Osteoblast (primary cell): ENCODE measurements around the gene DCAF10. TPM values are rescaled to one million over a fixed set of nuclear protein-coding genes. Genes with fewer than 3 reads are reported as not detected.
"Not testable (repeated sequence)": the region's sequence is repeated elsewhere in the genome, so short reads cannot be mapped to it uniquely, and the experiment has no call there.

Experiments used
- DNase-seq: peaks from one replicate; pipeline ENCODE4 v3.0.0; 2011; ENCODE audit warnings: low spot score, mixed read lengths; ENCODE audit not compliant: insufficient read length; ENCODE audit errors: missing footprints
- H2AFZ ChIP-seq: 2 replicates; pipeline ENCODE4 v1.6.0; 2011; ENCODE audit warnings: mild to moderate bottlenecking, low read length
- H3K27ac ChIP-seq: 2 replicates; pipeline ENCODE4 v1.5.1; 2011; ENCODE audit warnings: mild to moderate bottlenecking, low read depth, low read length, moderate library complexity
- H3K27me3 ChIP-seq: 2 replicates; pipeline ENCODE4 v1.6.0; 2012; ENCODE audit warnings: mild to moderate bottlenecking, control low read depth, inconsistent platforms, low read length, moderate library complexity; ENCODE audit not compliant: insufficient read depth
- H3K36me3 ChIP-seq: 2 replicates; pipeline ENCODE4 v1.5.1; 2011; ENCODE audit warnings: mild to moderate bottlenecking, low read length, control low read depth, moderate library complexity; ENCODE audit not compliant: insufficient read depth
- H3K4me1 ChIP-seq: 2 replicates; pipeline ENCODE4 v1.5.1; 2011; ENCODE audit warnings: mild to moderate bottlenecking, low read length, control low read depth, moderate library complexity; ENCODE audit not compliant: insufficient read depth
- H3K4me2 ChIP-seq: 2 replicates; pipeline ENCODE4 v1.6.0; 2011; ENCODE audit warnings: mild to moderate bottlenecking, low read length; ENCODE audit not compliant: insufficient read depth
- H3K4me3 ChIP-seq: fragments of 200-600 bp; sonication (generic); 3 replicates; pipeline ENCODE4 v1.5.1; 2012; ENCODE audit warnings: mild to moderate bottlenecking, low read length, inconsistent platforms; ENCODE audit not compliant: insufficient read depth
- H3K79me2 ChIP-seq: 2 replicates; pipeline ENCODE4 v1.6.0; 2012; ENCODE audit warnings: mild to moderate bottlenecking, low read length, control low read depth, inconsistent platforms; ENCODE audit not compliant: insufficient read depth
- H3K9me3 ChIP-seq: 2 replicates; pipeline ENCODE4 v1.5.1; 2011; ENCODE audit warnings: low read depth, low read length, control low read depth
- H4K20me1 ChIP-seq: 2 replicates; pipeline ENCODE4 v1.6.0; 2012; ENCODE audit warnings: mild to moderate bottlenecking, low read length, control low read depth; ENCODE audit not compliant: insufficient read depth
- CTCF ChIP-seq: IDR thresholded peaks from 2 replicates; pipeline ENCODE4 v1.5.1; 2011; ENCODE audit warnings: mild to moderate bottlenecking, low read depth, low read length, moderate library complexity; ENCODE audit errors: extremely low read depth
- total RNA-seq: library from RNA; depleted of rRNA; stranded (reverse); fragments of >200 nt; gene quantifications from 2 replicates; pipeline ENCODE4 v1.2.3, GENCODE V29; 2012

Gene DCAF10
- total RNA-seq, 1 donor = 30.4 TPM

GRCh38 chr9:37876376-37876775 is 75.8 kb downstream of the DCAF10 start:
- Histone ChIP-seq H3K4me1 (no peaks in the 10 kb centered on the region), H3K4me3 (no peak overlapping the region), H3K36me3 (peaks cover 13% of the 10 kb centered on the region), H3K4me2 (no peak overlapping the region), H3K79me2 (no peaks in the 10 kb centered on the region), H4K20me1 (no peaks in the 10 kb centered on the region), H2AFZ (no peak overlapping the region), H3K9me3 (peaks cover 2% of the 10 kb centered on the region), H3K27me3 (no peaks in the 10 kb centered on the region), H3K27ac (no peak overlapping the region)
- no peak for DNase-seq
- no peak for TF ChIP-seq CTCF

- no peaks in the 10 kb centered on the region for H4K20me1 ChIP-seq
- H3K4me3 ChIP-seq = no peak overlapping the region
- no peak overlapping the region for H2AFZ ChIP-seq
- no peak for DNase-seq
- peaks cover 2% of the 10 kb centered on the region for H3K9me3 ChIP-seq
- no peaks in the 10 kb centered on the region for H3K27me3 ChIP-seq
- no peaks in the 10 kb centered on the region for H3K4me1 ChIP-seq
- no peak overlapping the region for H3K27ac ChIP-seq
- H3K36me3 ChIP-seq = peaks cover 13% of the 10 kb centered on the region
- H3K4me2 ChIP-seq = no peak overlapping the region
- no peak for TF ChIP-seq CTCF
- no peaks in the 10 kb centered on the region for H3K79me2 ChIP-seq
Measured at GRCh38 chr9:37880916-37881479, 80.4 kb downstream of the DCAF10 start.

GRCh38 chr9:37887977-37888583 is 87.5 kb downstream of the DCAF10 start:
- H3K4me3 ChIP-seq, H3K27ac ChIP-seq, H3K4me2 ChIP-seq, H3K9me3 ChIP-seq, H4K20me1 ChIP-seq, DNase-seq, H3K27me3 ChIP-seq, H3K4me1 ChIP-seq, H2AFZ ChIP-seq: not testable (repeated sequence)
- H3K79me2 ChIP-seq = peaks cover 16% of the 10 kb centered on the region
- H3K36me3 ChIP-seq = peaks cover 12% of the 10 kb centered on the region

GRCh38 chr9:37889536-37889935 is 88.9 kb downstream of the DCAF10 start:
- H3K4me3 ChIP-seq = no peak overlapping the region
- peaks cover 7% of the 10 kb centered on the region for H4K20me1 ChIP-seq
- TF ChIP-seq CTCF = no peak
- H3K36me3 ChIP-seq = peaks cover 22% of the 10 kb centered on the region
- no peak overlapping the region for H3K4me2 ChIP-seq
- H2AFZ ChIP-seq = no peak overlapping the region
- no peaks in the 10 kb centered on the region for H3K27me3 ChIP-seq
- H3K9me3 ChIP-seq = no peaks in the 10 kb centered on the region
- H3K4me1 ChIP-seq = no peaks in the 10 kb centered on the region
- H3K27ac ChIP-seq = no peak overlapping the region
- DNase-seq = no peak
- peaks cover 19% of the 10 kb centered on the region for H3K79me2 ChIP-seq

- not testable (repeated sequence) for H3K4me2 ChIP-seq, H3K9me3 ChIP-seq, H3K4me3 ChIP-seq, H4K20me1 ChIP-seq, H2AFZ ChIP-seq, H3K4me1 ChIP-seq, DNase-seq, H3K27ac ChIP-seq, H3K27me3 ChIP-seq
- Histone ChIP-seq H3K79me2 (peaks cover 22% of the 10 kb centered on the region), H3K36me3 (peaks cover 35% of the 10 kb centered on the region)
Measured at GRCh38 chr9:37891042-37891441, 90.4 kb downstream of the DCAF10 start.
